A549 (cell line): ENCODE results near the gene GGN.

Experiments used
- BCL3 ChIP-seq: fragments of >200 bp; sonication (Bioruptor Twin); formaldehyde crosslinking; IDR thresholded peaks from 3 replicates; pipeline ENCODE4 v1.6.1; 2016
- CEBPB ChIP-seq, 2 experiments: fragments of >200 bp in 1 of 2; sonication (Bioruptor Twin) in 1 of 2; formaldehyde crosslinking in 1 of 2; IDR thresholded peaks; 2 replicates each; pipeline ENCODE4 v1.6.1; 2012 to 2016
- HOXA7 ChIP-seq: fragments of 250-450 bp; sonication (Bioruptor Pico); IDR thresholded peaks from 2 replicates; pipeline ENCODE4 v1.5.0; 2020; ENCODE audit warnings: mild to moderate bottlenecking, moderate library complexity
- POLR2A ChIP-seq: IDR thresholded peaks from 2 replicates; pipeline ENCODE4 v1.6.1; 2012; ENCODE audit warnings: mild to moderate bottlenecking, low read length
- SMC3 ChIP-seq: fragments of >200 bp; sonication (Bioruptor Twin); formaldehyde crosslinking; IDR thresholded peaks from 3 replicates; pipeline ENCODE4 v1.6.1; 2018; ENCODE audit warnings: inconsistent platforms
- TF ChIP-seq, protein P1 (sequence below): fragments of >200 bp; sonication (Bioruptor Twin); formaldehyde crosslinking; IDR thresholded peaks from 3 replicates; pipeline ENCODE4 v1.5.1; 2016

DNA sequence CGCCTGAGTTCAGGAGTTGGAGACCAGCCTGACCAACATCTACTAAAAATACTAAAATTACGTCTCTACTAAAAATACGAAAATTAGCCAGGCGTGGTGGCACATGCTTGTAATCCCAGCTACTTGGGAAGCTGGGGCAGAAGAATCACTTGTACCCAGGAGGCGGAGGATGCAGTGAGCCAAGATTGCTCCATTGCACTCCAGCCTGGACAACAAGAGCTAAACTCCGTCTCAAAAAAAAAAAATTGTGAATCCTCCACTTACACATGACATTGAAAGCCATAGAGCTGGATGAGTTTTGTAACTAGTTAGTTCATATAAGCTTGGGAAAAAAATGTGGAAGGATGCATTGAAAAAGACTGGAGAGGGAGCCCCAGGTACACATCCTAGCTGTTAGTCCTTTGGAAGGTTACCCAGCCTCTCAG lies 13.9 kb downstream of the GGN start:
- TF ChIP-seq, protein P1, sequence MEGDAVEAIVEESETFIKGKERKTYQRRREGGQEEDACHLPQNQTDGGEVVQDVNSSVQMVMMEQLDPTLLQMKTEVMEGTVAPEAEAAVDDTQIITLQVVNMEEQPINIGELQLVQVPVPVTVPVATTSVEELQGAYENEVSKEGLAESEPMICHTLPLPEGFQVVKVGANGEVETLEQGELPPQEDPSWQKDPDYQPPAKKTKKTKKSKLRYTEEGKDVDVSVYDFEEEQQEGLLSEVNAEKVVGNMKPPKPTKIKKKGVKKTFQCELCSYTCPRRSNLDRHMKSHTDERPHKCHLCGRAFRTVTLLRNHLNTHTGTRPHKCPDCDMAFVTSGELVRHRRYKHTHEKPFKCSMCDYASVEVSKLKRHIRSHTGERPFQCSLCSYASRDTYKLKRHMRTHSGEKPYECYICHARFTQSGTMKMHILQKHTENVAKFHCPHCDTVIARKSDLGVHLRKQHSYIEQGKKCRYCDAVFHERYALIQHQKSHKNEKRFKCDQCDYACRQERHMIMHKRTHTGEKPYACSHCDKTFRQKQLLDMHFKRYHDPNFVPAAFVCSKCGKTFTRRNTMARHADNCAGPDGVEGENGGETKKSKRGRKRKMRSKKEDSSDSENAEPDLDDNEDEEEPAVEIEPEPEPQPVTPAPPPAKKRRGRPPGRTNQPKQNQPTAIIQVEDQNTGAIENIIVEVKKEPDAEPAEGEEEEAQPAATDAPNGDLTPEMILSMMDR = no peak
- TF ChIP-seq BCL3 (no peak), SMC3 (no peak), CEBPB (IDR thresholded peaks at IDR 0.05) (no peak), POLR2A (no peak), HOXA7 (CRISPR knock-in tag) (no peak)
